Neuronal stem cell (in vitro differentiated cells): ENCODE data around the gene DISP1.

Source experiments
- DNase-seq: peaks from one replicate; pipeline ENCODE4 v3.0.0-alpha.2; 2013; ENCODE audit warnings: low spot score
- H2AFZ ChIP-seq: one replicate; pipeline ENCODE4 v1.6.1; 2013; ENCODE audit warnings: mild to moderate bottlenecking, low read length, inconsistent platforms
- H2AK5ac ChIP-seq: 2 replicates; pipeline ENCODE4 v1.6.1; 2013; ENCODE audit warnings: low read depth, mild to moderate bottlenecking, inconsistent platforms, low read length, moderate library complexity, mixed read lengths
- H2BK120ac ChIP-seq: 2 replicates; pipeline ENCODE4 v1.6.1; 2013; ENCODE audit warnings: low read depth, mild to moderate bottlenecking, inconsistent platforms, low read length, moderate library complexity, mixed read lengths
- H2BK12ac ChIP-seq: one replicate; pipeline ENCODE4 v1.6.1; 2013; ENCODE audit warnings: low read length, inconsistent platforms
- H2BK15ac ChIP-seq: 2 replicates; pipeline ENCODE4 v1.6.1; 2013; ENCODE audit warnings: mild to moderate bottlenecking, low read length, inconsistent platforms, mixed read lengths
- H2BK5ac ChIP-seq: one replicate; pipeline ENCODE4 v1.6.1; 2013; ENCODE audit warnings: inconsistent platforms, mild to moderate bottlenecking, low read length, moderate library complexity
- H3K14ac ChIP-seq: one replicate; pipeline ENCODE4 v1.6.1; 2013; ENCODE audit warnings: low read length, inconsistent platforms
- H3K18ac ChIP-seq: 2 replicates; pipeline ENCODE4 v1.6.1; 2013; ENCODE audit warnings: low read length, inconsistent platforms
- H3K23ac ChIP-seq: 2 replicates; pipeline ENCODE4 v1.6.1; 2013; ENCODE audit warnings: low read depth, mild to moderate bottlenecking, mixed read lengths, low read length, inconsistent platforms; ENCODE audit not compliant: poor library complexity
- H3K27ac ChIP-seq: replicated peaks from 3 replicates; pipeline ENCODE4 v1.5.1; 2013; ENCODE audit warnings: low read length, inconsistent platforms
- H3K27me3 ChIP-seq, 3 experiments: 2 replicates each; pipeline ENCODE4 v1.6.1; 2013; ENCODE audit warnings: low read length in 3 of 3, mild to moderate bottlenecking in 2 of 3, inconsistent platforms in 1 of 3, low read depth in 1 of 3, mixed read lengths in 1 of 3, moderate library complexity in 1 of 3; ENCODE audit not compliant: control insufficient read depth in 3 of 3, insufficient read depth in 3 of 3
- H3K36me3 ChIP-seq, 2 donors: replicated peaks in 1 of 2; 2 replicates each; pipeline ENCODE4 v1.6.1; 2013; ENCODE audit warnings: low read length in 2 of 2; ENCODE audit not compliant: control insufficient read depth in 2 of 2, insufficient read depth in 2 of 2
- H3K4ac ChIP-seq: 2 replicates; pipeline ENCODE4 v1.6.1; 2013; ENCODE audit warnings: inconsistent platforms, mild to moderate bottlenecking, low read length, moderate library complexity
- H3K4me1 ChIP-seq, 2 donors: 1 replicate in 1 of 2; 2 replicates in 1 of 2; pipeline ENCODE4 v1.6.1; 2013; ENCODE audit warnings: low read length in 2 of 2, low read depth in 1 of 2; ENCODE audit not compliant: control insufficient read depth in 2 of 2, insufficient read depth in 1 of 2
- H3K4me2 ChIP-seq: one replicate; pipeline ENCODE4 v1.6.1; 2013; ENCODE audit warnings: mild to moderate bottlenecking, low read length, inconsistent platforms; ENCODE audit not compliant: insufficient read depth, poor library complexity, severe bottlenecking
- H3K4me3 ChIP-seq, 2 donors: 2 replicates each; pipeline ENCODE4 v1.5.1; 2013; ENCODE audit warnings: low read length in 2 of 2, mild to moderate bottlenecking in 2 of 2, inconsistent platforms in 1 of 2, moderate library complexity in 1 of 2
- H3K79me1 ChIP-seq: one replicate; pipeline ENCODE4 v1.6.1; 2013; ENCODE audit warnings: low read depth, mild to moderate bottlenecking, inconsistent platforms, low read length, moderate library complexity
- H3K9ac ChIP-seq: one replicate; pipeline ENCODE4 v1.6.1; 2013; ENCODE audit warnings: mild to moderate bottlenecking, low read depth, low read length, inconsistent platforms; ENCODE audit not compliant: poor library complexity
- H3K9me3 ChIP-seq, 2 donors: replicated peaks in 1 of 2; 2 replicates each; pipeline versions ENCODE3 to v1.6.1; 2013; ENCODE audit warnings: low read length in 2 of 2, mild to moderate bottlenecking in 2 of 2, inconsistent platforms in 1 of 2, low read depth in 1 of 2, mixed read lengths in 1 of 2, moderate library complexity in 1 of 2; ENCODE audit not compliant: control insufficient read depth in 2 of 2, insufficient read depth in 1 of 2
- H4K8ac ChIP-seq: one replicate; pipeline ENCODE4 v1.6.1; 2013; ENCODE audit warnings: low read depth, mild to moderate bottlenecking, inconsistent platforms, low read length, moderate library complexity
- H4K91ac ChIP-seq: one replicate; pipeline ENCODE4 v1.6.1; 2013; ENCODE audit warnings: low read length, low read depth, mild to moderate bottlenecking, inconsistent platforms; ENCODE audit not compliant: poor library complexity
- WGBS, 2 donors: extraction: QIAGEN DNeasy Blood & Tissue Kit; methylation state at CpG; one replicate each; pipeline ENCODE4 v1.1.7; 2013; ENCODE audit warnings: missing lambda C conversion rate in 2 of 2, mixed read lengths in 1 of 2; ENCODE audit not compliant: insufficient read length in 2 of 2, insufficient replicate concordance in 1 of 2; ENCODE audit errors: extremely low coverage in 2 of 2; 5-methylcytosine and 5-hydroxymethylcytosine counted together

DISP1 gene

GRCh38 chr1:222788402-222789156 lies 26.3 kb upstream of the DISP1 start:
- Histone ChIP-seq H4K91ac (no peak overlapping the region), H2BK5ac (no peak overlapping the region), H2BK12ac (no peak overlapping the region), H3K27me3 (peaks cover 0 to 12% (median 0%) of the 10 kb centered on the region in 3 experiments), H2AK5ac (no peak overlapping the region), H3K23ac (no peak overlapping the region), H2AFZ (no peak overlapping the region), H3K36me3 (no peaks in the 10 kb centered on the region), H3K4ac (no peak overlapping the region), H3K27ac (no peak overlapping the region), H3K4me3 (no peak overlapping the region), H3K4me2 (no peak overlapping the region), H2BK120ac (no peak overlapping the region), H3K4me1 (no peaks in the 10 kb centered on the region), H2BK15ac (no peak overlapping the region), H3K14ac (no peak overlapping the region), H3K79me1 (no peaks in the 10 kb centered on the region), H3K9me3 (no peaks in the 10 kb centered on the region), H3K18ac (no peak overlapping the region), H3K9ac (no peak overlapping the region), H4K8ac (no peak overlapping the region)
- WGBS, 2 donors = no CpG with 5 or more reads among the region's 3 CpGs
- no peak for DNase-seq

- no peak overlapping the region for H3K14ac ChIP-seq
- H3K4me1 ChIP-seq = no peaks in the 10 kb centered on the region
- no peak overlapping the region for H2AFZ ChIP-seq
- no peak overlapping the region for H3K9ac ChIP-seq
- H3K4ac ChIP-seq = no peak overlapping the region
- no CpG with 5 or more reads among the region's 2 CpGs for WGBS, 2 donors
- H2BK15ac ChIP-seq = no peak overlapping the region
- no peak overlapping the region for H3K27ac ChIP-seq
- no peak for DNase-seq
- no peak overlapping the region for H3K4me3 ChIP-seq
- H2BK5ac ChIP-seq = no peak overlapping the region
- H2BK12ac ChIP-seq = no peak overlapping the region
- no peak overlapping the region for H3K4me2 ChIP-seq
- no peak overlapping the region for H4K91ac ChIP-seq
- no peak overlapping the region for H3K23ac ChIP-seq
- H2AK5ac ChIP-seq = no peak overlapping the region
- H3K79me1 ChIP-seq = no peaks in the 10 kb centered on the region
- no peak overlapping the region for H2BK120ac ChIP-seq
- peaks cover 0 to 6% (median 0%) of the 10 kb centered on the region in 3 experiments for H3K27me3 ChIP-seq
- no peak overlapping the region for H4K8ac ChIP-seq
- H3K36me3 ChIP-seq = no peaks in the 10 kb centered on the region
- H3K9me3 ChIP-seq = peaks cover 0 to 1% of the 10 kb centered on the region in 2 donors
- H3K18ac ChIP-seq = no peak overlapping the region
Observed at GRCh38 chr1:222790115-222790514, 24.7 kb upstream of the DISP1 start.

GRCh38 chr1:222790520-222790919 lies 24.3 kb upstream of the DISP1 start:
- Histone ChIP-seq H3K23ac (no peak overlapping the region), H4K8ac (no peak overlapping the region), H3K4me1 (no peaks in the 10 kb centered on the region), H3K27ac (no peak overlapping the region), H3K36me3 (no peaks in the 10 kb centered on the region), H2AK5ac (no peak overlapping the region), H3K79me1 (no peaks in the 10 kb centered on the region), H3K27me3 (peaks cover 0 to 6% (median 0%) of the 10 kb centered on the region in 3 experiments), H3K9ac (no peak overlapping the region), H2BK15ac (no peak overlapping the region), H3K4me2 (no peak overlapping the region), H3K14ac (no peak overlapping the region), H4K91ac (no peak overlapping the region), H2BK120ac (no peak overlapping the region), H3K4ac (no peak overlapping the region), H3K18ac (no peak overlapping the region), H2AFZ (no peak overlapping the region), H2BK12ac (no peak overlapping the region), H2BK5ac (no peak overlapping the region), H3K9me3 (peaks cover 0 to 3% of the 10 kb centered on the region in 2 donors), H3K4me3 (no peak overlapping the region)
- no CpG with 5 or more reads among the region's 4 CpGs for WGBS, 2 donors
- no peak for DNase-seq

GRCh38 chr1:222791006-222791710 lies 23.7 kb upstream of the DISP1 start:
- no peak overlapping the region for H2BK12ac ChIP-seq
- H3K9me3 ChIP-seq = peaks cover 0 to 8% of the 10 kb centered on the region in 2 donors
- no CpG with 5 or more reads among the region's 4 CpGs for WGBS, 2 donors
- H3K18ac ChIP-seq = no peak overlapping the region
- H3K9ac ChIP-seq = no peak overlapping the region
- no peak overlapping the region for H2BK15ac ChIP-seq
- H2AK5ac ChIP-seq = no peak overlapping the region
- H3K23ac ChIP-seq = no peak overlapping the region
- H4K8ac ChIP-seq = no peak overlapping the region
- no peak overlapping the region for H3K14ac ChIP-seq
- no peak overlapping the region for H4K91ac ChIP-seq
- no peak for DNase-seq
- peaks cover 0 to 3% (median 0%) of the 10 kb centered on the region in 3 experiments for H3K27me3 ChIP-seq
- H2BK5ac ChIP-seq = no peak overlapping the region
- no peak overlapping the region for H3K4ac ChIP-seq
- no peak overlapping the region for H3K27ac ChIP-seq
- no peaks in the 10 kb centered on the region for H3K4me1 ChIP-seq
- no peak overlapping the region for H2BK120ac ChIP-seq
- H3K36me3 ChIP-seq = no peaks in the 10 kb centered on the region
- no peak overlapping the region for H3K4me3 ChIP-seq
- H2AFZ ChIP-seq = no peak overlapping the region
- H3K79me1 ChIP-seq = no peaks in the 10 kb centered on the region
- H3K4me2 ChIP-seq = no peak overlapping the region
